K562 (cell line): ENCODE measurements around the gene ANXA9. TPM values are rescaled to one million over a fixed set of nuclear protein-coding genes. Genes with fewer than 3 reads are reported as not detected.
A peak's percentile ranks its signal among the peaks of the same experiment; 100 is the strongest.

Experiments
- CHCHD3 ChIP-seq: fragments of 250-450 bp; sonication (Bioruptor Pico); IDR thresholded peaks from 2 replicates; pipeline ENCODE4 v2.1.2; 2022; ENCODE audit warnings: mild to moderate bottlenecking
- CHD1 ChIP-seq: fragments of 200-600 bp; sonication (generic); IDR thresholded peaks from one replicate; pipeline ENCODE4 v1.6.1; 2012; ENCODE audit warnings: mild to moderate bottlenecking, moderate library complexity, low read length, inconsistent platforms
- ELF4 ChIP-seq: fragments of 450-650 bp; formaldehyde crosslinking; IDR thresholded peaks from 2 replicates; pipeline ENCODE4 v1.4.0; 2022; ENCODE audit warnings: missing genetic modification characterization
- ESRRA ChIP-seq: fragments of 450-650 bp; IDR thresholded peaks from 2 replicates; pipeline ENCODE4 v1.6.1; 2014; ENCODE audit warnings: low read depth, mild to moderate bottlenecking, moderate library complexity, borderline replicate concordance
- FOSL1 ChIP-seq: fragments of 200-800 bp; sonication (Bioruptor generic); conservative IDR thresholded peaks from 2 replicates; pipeline ENCODE4 v1.6.1; 2016; ENCODE audit warnings: missing genetic modification characterization, missing compliant biosample characterization
- KLF16 ChIP-seq: IDR thresholded peaks from 2 replicates; pipeline ENCODE4 v1.6.1; 2016; ENCODE audit warnings: antibody characterized with exemption
- NFE2L1 ChIP-seq: fragments of 450-650 bp; IDR thresholded peaks from 2 replicates; pipeline ENCODE4 v1.6.1; 2016; ENCODE audit warnings: missing genetic modification characterization, low read depth, mild to moderate bottlenecking, missing compliant biosample characterization, moderate library complexity, borderline replicate concordance
- RUNX1 ChIP-seq: sonication (generic); IDR thresholded peaks from 2 replicates; pipeline ENCODE4 v1.6.1; 2016; ENCODE audit warnings: antibody characterized with exemption, low read depth
- SIN3A ChIP-seq, 2 experiments: fragments of 150-350 bp in 1 of 2; IDR thresholded peaks; 2 replicates each; pipeline ENCODE4 v1.6.1; 2011 to 2016; ENCODE audit warnings: borderline replicate concordance in 2 of 2, low read depth in 2 of 2, low read length in 2 of 2, mild to moderate bottlenecking in 2 of 2, moderate library complexity in 2 of 2; ENCODE audit not compliant: control insufficient read depth in 1 of 2
- SMAD1 ChIP-seq: fragments of 150-350 bp; IDR thresholded peaks from 2 replicates; pipeline ENCODE4 v1.6.1; 2014; ENCODE audit warnings: low read length, low read depth; ENCODE audit not compliant: partially characterized antibody
- TEAD4 ChIP-seq, 2 experiments: sonication (generic) in 1 of 2; formaldehyde crosslinking in 1 of 2; IDR thresholded peaks; 2 replicates each; pipeline versions ENCODE4 v1.6.1 to v1.8.0; 2012 to 2022; ENCODE audit warnings: borderline replicate concordance in 1 of 2, inconsistent platforms in 1 of 2, low read length in 1 of 2, mild to moderate bottlenecking in 1 of 2, missing genetic modification reagents in 1 of 2
- TRIM24 ChIP-seq, 2 experiments: fragments of 450-650 bp; IDR thresholded peaks; 2 replicates each; pipeline ENCODE4 v1.6.1; 2016
- ZNF165 ChIP-seq: fragments of 250-450 bp; sonication (Bioruptor Pico); IDR thresholded peaks from 2 replicates; pipeline ENCODE4 v1.4.0; 2020; ENCODE audit warnings: borderline replicate concordance
- ZNF76 ChIP-seq: fragments of 250-450 bp; sonication (Bioruptor Pico); IDR thresholded peaks from 2 replicates; pipeline ENCODE4 v1.4.0; 2020; ENCODE audit warnings: mild to moderate bottlenecking, moderate library complexity, borderline replicate concordance
- polyA plus RNA-seq, 8 experiments: library from polyadenylated mRNA; depleted of rRNA in 4 of 8; stranded (reverse) in 5 of 8; unstranded in 3 of 8; fragments of >200 nt; fragmentation: Nextera tagmentation in 2 of 8; fragmentation: Illumina TruSeq in 1 of 8; extraction: Ambion mirVana in 2 of 8; extraction: Trizol in 1 of 8; gene quantifications; 2 replicates each; pipeline versions ENCODE4 v1.2.1 to v1.2.3, GENCODE V29; 2011 to 2014; ENCODE audit warnings: inconsistent platforms in 1 of 8, missing spikeins in 1 of 8
- total RNA-seq, 7 experiments: library from RNA; depleted of rRNA in 6 of 7; stranded (reverse); fragments of >200 nt in 6 of 7; fragmentation: Illumina TruSeq in 2 of 7; extraction: Trizol in 2 of 7; gene quantifications; 2 replicates each; pipeline versions ENCODE4 v1.2.1 to v1.2.3, GENCODE V29; 2011 to 2021; ENCODE audit warnings: low replicate concordance in 1 of 7
- TF ChIP-seq, protein P1 (sequence below): fragments of 200-800 bp; sonication (Bioruptor generic); IDR thresholded peaks from 2 replicates; pipeline ENCODE4 v1.6.1; 2017; ENCODE audit warnings: missing genetic modification characterization, missing compliant biosample characterization
- TF ChIP-seq, protein P2 (sequence below): fragments of 250-450 bp; sonication (Bioruptor Pico); IDR thresholded peaks from 2 replicates; pipeline ENCODE4 v1.9.0; 2021; ENCODE audit warnings: mild to moderate bottlenecking, inconsistent platforms
- TF ChIP-seq, protein P3 (sequence below): sonication (generic); formaldehyde crosslinking; IDR thresholded peaks from 2 replicates; pipeline ENCODE4 v1.9.0; 2022; ENCODE audit warnings: mild to moderate bottlenecking, missing genetic modification reagents
- TF ChIP-seq, protein P4 (sequence below): fragments of 450-650 bp; formaldehyde crosslinking; IDR thresholded peaks from 2 replicates; pipeline ENCODE4 v1.4.0; 2020; ENCODE audit warnings: mild to moderate bottlenecking, moderate library complexity
- TF ChIP-seq, protein P5 (sequence below), 2 experiments: fragments of 250-450 bp in 1 of 2; fragments of 450-650 bp in 1 of 2; sonication (Bioruptor Pico) in 1 of 2; IDR thresholded peaks; 2 replicates each; pipeline versions ENCODE4 v1.6.1 to v1.8.0; 2016 to 2021; ENCODE audit warnings: mild to moderate bottlenecking in 2 of 2, moderate library complexity in 2 of 2, missing compliant biosample characterization in 1 of 2, missing genetic modification characterization in 1 of 2

Gene ANXA9
- total and polyA plus RNA-seq, 9 of the 15 experiments (the other 6 are each of a cell fraction or from before 2014, with no cell fraction given), result 0.24 to 1.6 (median 0.57) TPM

DNA sequence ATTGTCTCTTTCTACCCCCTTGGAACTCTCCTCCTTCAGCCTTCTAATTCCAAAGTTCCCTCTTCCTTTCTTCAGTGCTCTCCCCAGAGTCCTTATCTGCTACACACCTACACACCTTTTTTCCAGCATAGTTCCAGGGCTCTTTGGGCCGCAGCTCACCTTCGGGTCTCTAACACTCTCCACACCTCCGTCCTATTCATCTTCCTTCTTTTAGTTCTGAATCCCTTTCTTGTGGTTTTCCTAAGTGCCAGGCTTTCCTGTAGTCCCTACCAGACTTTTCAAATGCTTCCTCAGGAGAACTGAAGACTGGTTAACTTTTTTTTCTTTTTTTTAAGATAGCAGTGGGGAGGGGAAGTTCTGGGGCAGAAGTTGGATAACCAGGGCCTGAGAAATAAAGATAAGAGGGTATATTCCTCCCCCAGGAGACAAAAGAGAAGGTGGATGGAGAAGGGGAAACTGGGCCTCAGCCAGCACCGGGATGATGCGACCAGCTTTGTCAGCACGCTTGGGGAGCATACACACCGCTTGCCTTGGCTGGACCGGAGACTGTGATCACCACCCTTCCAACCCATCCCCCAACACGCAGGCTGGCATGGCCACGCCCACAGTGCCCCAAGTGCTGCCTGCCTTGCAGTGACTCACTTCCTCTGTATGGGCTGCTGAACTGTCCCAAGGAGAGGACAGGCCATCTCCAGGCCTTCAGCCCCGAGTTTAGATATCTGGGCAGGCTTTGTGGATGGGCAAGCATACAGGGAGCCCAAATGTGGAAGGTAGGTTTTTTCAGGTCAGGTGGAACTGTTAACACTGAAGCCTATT is 5.0 kb upstream of the ANXA9 start (continued):
- TF ChIP-seq, protein P1, sequence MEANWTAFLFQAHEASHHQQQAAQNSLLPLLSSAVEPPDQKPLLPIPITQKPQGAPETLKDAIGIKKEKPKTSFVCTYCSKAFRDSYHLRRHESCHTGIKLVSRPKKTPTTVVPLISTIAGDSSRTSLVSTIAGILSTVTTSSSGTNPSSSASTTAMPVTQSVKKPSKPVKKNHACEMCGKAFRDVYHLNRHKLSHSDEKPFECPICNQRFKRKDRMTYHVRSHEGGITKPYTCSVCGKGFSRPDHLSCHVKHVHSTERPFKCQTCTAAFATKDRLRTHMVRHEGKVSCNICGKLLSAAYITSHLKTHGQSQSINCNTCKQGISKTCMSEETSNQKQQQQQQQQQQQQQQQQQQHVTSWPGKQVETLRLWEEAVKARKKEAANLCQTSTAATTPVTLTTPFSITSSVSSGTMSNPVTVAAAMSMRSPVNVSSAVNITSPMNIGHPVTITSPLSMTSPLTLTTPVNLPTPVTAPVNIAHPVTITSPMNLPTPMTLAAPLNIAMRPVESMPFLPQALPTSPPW (CRISPR knock-in tag), result peak; percentile 93
- TF ChIP-seq, protein P2, sequence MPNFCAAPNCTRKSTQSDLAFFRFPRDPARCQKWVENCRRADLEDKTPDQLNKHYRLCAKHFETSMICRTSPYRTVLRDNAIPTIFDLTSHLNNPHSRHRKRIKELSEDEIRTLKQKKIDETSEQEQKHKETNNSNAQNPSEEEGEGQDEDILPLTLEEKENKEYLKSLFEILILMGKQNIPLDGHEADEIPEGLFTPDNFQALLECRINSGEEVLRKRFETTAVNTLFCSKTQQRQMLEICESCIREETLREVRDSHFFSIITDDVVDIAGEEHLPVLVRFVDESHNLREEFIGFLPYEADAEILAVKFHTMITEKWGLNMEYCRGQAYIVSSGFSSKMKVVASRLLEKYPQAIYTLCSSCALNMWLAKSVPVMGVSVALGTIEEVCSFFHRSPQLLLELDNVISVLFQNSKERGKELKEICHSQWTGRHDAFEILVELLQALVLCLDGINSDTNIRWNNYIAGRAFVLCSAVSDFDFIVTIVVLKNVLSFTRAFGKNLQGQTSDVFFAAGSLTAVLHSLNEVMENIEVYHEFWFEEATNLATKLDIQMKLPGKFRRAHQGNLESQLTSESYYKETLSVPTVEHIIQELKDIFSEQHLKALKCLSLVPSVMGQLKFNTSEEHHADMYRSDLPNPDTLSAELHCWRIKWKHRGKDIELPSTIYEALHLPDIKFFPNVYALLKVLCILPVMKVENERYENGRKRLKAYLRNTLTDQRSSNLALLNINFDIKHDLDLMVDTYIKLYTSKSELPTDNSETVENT (CRISPR knock-in tag), result peak; percentile 9; the same call in 1 of the 2 replicates
- TF ChIP-seq, protein P3, sequence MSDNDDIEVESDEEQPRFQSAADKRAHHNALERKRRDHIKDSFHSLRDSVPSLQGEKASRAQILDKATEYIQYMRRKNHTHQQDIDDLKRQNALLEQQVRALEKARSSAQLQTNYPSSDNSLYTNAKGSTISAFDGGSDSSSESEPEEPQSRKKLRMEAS (CRISPR knock-in tag), result 0 out of 2 replicates have a peak, but pooled peaks have one; percentile 17
- TF ChIP-seq, protein P4, sequence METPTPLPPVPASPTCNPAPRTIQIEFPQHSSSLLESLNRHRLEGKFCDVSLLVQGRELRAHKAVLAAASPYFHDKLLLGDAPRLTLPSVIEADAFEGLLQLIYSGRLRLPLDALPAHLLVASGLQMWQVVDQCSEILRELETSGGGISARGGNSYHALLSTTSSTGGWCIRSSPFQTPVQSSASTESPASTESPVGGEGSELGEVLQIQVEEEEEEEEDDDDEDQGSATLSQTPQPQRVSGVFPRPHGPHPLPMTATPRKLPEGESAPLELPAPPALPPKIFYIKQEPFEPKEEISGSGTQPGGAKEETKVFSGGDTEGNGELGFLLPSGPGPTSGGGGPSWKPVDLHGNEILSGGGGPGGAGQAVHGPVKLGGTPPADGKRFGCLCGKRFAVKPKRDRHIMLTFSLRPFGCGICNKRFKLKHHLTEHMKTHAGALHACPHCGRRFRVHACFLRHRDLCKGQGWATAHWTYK (CRISPR knock-in tag), result 0 out of 2 replicates have a peak, but pooled peaks have one; percentile 69
- TF ChIP-seq ESRRA (0 out of 2 replicates have a peak, but pooled peaks have one; percentile 18), SMAD1 (peak; percentile 70), TRIM24 (IDR thresholded peaks at IDR 0.05) (peak; percentile 65 to 80; a peak in 3 of 4 replicates), ZNF165 (CRISPR knock-in tag) (0 out of 2 replicates have a peak, but pooled peaks have one; percentile 6), ELF4 (CRISPR knock-in tag) (no peak), SIN3A (IDR thresholded peaks at IDR 0.05; ENCODE audit: borderline replicate concordance in 2 of 2, control insufficient read depth in 1 of 2, low read depth in 2 of 2, low read length in 2 of 2) (peak; percentile 35 to 42; a peak in 1 of 4 replicates), ZNF76 (CRISPR knock-in tag) (0 out of 2 replicates have a peak, but pooled peaks have one; percentile 30), FOSL1 (tag) (peak; percentile 87), NFE2L1 (tag) (no peak), KLF16 (peak; percentile 88), RUNX1 (0 out of 2 replicates have a peak, but pooled peaks have one; percentile 69), TEAD4 (IDR thresholded peaks at IDR 0.05; ENCODE audit: low read length) (peak; percentile 88), TEAD4 (CRISPR knock-in tag; IDR thresholded peaks at IDR 0.05; ENCODE audit: borderline replicate concordance) (no peak), CHD1 (no peak), CHCHD3 (no peak)
- TF ChIP-seq, protein P5, sequence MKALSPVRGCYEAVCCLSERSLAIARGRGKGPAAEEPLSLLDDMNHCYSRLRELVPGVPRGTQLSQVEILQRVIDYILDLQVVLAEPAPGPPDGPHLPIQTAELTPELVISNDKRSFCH (CRISPR knock-in tag; IDR thresholded peaks at IDR 0.05), result 0 out of 2 replicates have a peak, but pooled peaks have one; percentile 39
- TF ChIP-seq, protein P5 (tag; IDR thresholded peaks at IDR 0.05), result peak; percentile 43
